K562 (cell line): ENCODE results near the gene ELOVL7.

Experiments
- ARID3A ChIP-seq: IDR thresholded peaks from 2 replicates; pipeline ENCODE4 v1.6.1; 2012; ENCODE audit warnings: low read depth, low read length, improper control_type of control experiment, borderline replicate concordance
- CEBPB ChIP-seq: fragments of 450-650 bp; IDR thresholded peaks from 2 replicates; pipeline ENCODE4 v1.6.1; 2016; ENCODE audit warnings: missing genetic modification characterization, missing compliant biosample characterization
- CTCF ChIP-seq, 3 experiments: IDR thresholded peaks in 2 of 3; conservative IDR thresholded peaks in 1 of 3; 2 replicates each; pipeline ENCODE4 v1.5.1; 2011 to 2012; ENCODE audit warnings: low read length in 3 of 3, mild to moderate bottlenecking in 3 of 3, control low read depth in 2 of 3, improper control_type of control experiment in 1 of 3, inconsistent platforms in 1 of 3, low read depth in 1 of 3, mixed read lengths in 1 of 3, moderate library complexity in 1 of 3; ENCODE audit not compliant: insufficient read depth in 2 of 3
- HDAC2 ChIP-seq: fragments of 450-650 bp; IDR thresholded peaks from 2 replicates; pipeline ENCODE4 v1.6.1; 2016; ENCODE audit warnings: mild to moderate bottlenecking
- KAT8 ChIP-seq: fragments of 450-650 bp; IDR thresholded peaks from 2 replicates; pipeline ENCODE4 v1.6.1; 2016; ENCODE audit warnings: low read depth, mild to moderate bottlenecking
- POLR2AphosphoS5 ChIP-seq: IDR thresholded peaks from 2 replicates; pipeline ENCODE4 v1.6.1; 2011; ENCODE audit warnings: mild to moderate bottlenecking, low read depth, low read length, moderate library complexity; ENCODE audit not compliant: control insufficient read depth, insufficient read depth
- REST ChIP-seq, 2 experiments: fragments of 450-650 bp; formaldehyde crosslinking in 1 of 2; IDR thresholded peaks; 2 replicates each; pipeline versions ENCODE4 v1.4.0 to v1.6.1; 2014 to 2020; ENCODE audit warnings: mild to moderate bottlenecking in 2 of 2, borderline replicate concordance in 1 of 2, low read depth in 1 of 2
- ZBTB17 ChIP-seq: fragments of 450-650 bp; formaldehyde crosslinking; IDR thresholded peaks from 2 replicates; pipeline ENCODE4 v1.4.0; 2020; ENCODE audit warnings: mild to moderate bottlenecking

GRCh38 chr5:60887096-60887495 lies 43.0 kb upstream of the ELOVL7 start:
- TF ChIP-seq POLR2AphosphoS5 (no peak), REST (IDR thresholded peaks at IDR 0.05; ENCODE audit: borderline replicate concordance) (no peak), REST (CRISPR knock-in tag; IDR thresholded peaks at IDR 0.05; ENCODE audit: low read depth) (no peak), ARID3A (no peak), CTCF (IDR thresholded peaks at IDR 0.05 in 2 of 3, conservative IDR thresholded peaks at IDR 0.05 in 1 of 3; ENCODE audit: insufficient read depth in 2 of 3, low read depth in 1 of 3, low read length in 3 of 3) (no peak), HDAC2 (no peak), KAT8 (no peak), ZBTB17 (CRISPR knock-in tag) (no peak), CEBPB (no peak)
